Upper lobe of left lung (tissue), 6 donors: ENCODE results near the gene BSPH1. TPM values are rescaled to one million over a fixed set of nuclear protein-coding genes. Genes with fewer than 3 reads are reported as not detected.

Source experiments
- ATAC-seq, 2 donors: fragments of 200-7000 bp; cut with Tn5 transposase; one replicate each; pipeline ENCODE4 v1.9.1; 2022; ENCODE audit warnings: mild to moderate bottlenecking in 2 of 2, moderate library complexity in 2 of 2; ENCODE audit not compliant: low FRiP score in 2 of 2
- DNase-seq, 2 donors: peaks; one replicate each; pipeline ENCODE4 v3.0.0-alpha.2; 2019 to 2020
- H3K27ac ChIP-seq, 4 donors: fragments of 200-600 bp; sonication (generic); one replicate each; pipeline ENCODE4 v1.5.1; 2016 to 2019
- H3K27me3 ChIP-seq, 4 donors: fragments of 200-600 bp; sonication (generic); one replicate each; pipeline ENCODE4 v1.5.1; 2017 to 2019
- H3K36me3 ChIP-seq, 4 donors: fragments of 200-600 bp; sonication (generic); one replicate each; pipeline ENCODE4 v1.5.1; 2016 to 2019
- H3K4me1 ChIP-seq, 4 donors: fragments of 200-600 bp; sonication (generic); one replicate each; pipeline ENCODE4 v1.5.1; 2018 to 2019
- H3K4me3 ChIP-seq, 4 donors: fragments of 200-600 bp; sonication (generic); one replicate each; pipeline ENCODE4 v1.5.1; 2017 to 2019; ENCODE audit warnings: mild to moderate bottlenecking in 2 of 4, moderate library complexity in 1 of 4
- H3K9me3 ChIP-seq, 4 donors: fragments of 200-600 bp; sonication (generic); one replicate each; pipeline ENCODE4 v1.5.1; 2018 to 2019
- CTCF ChIP-seq, 6 experiments: fragments of 450-650 bp in 4 of 6; fragments of 200-600 bp in 2 of 6; sonication (generic) in 2 of 6; IDR thresholded peaks; one replicate each; pipeline ENCODE4 v1.5.1; 2016 to 2019; ENCODE audit warnings: antibody characterized with exemption in 6 of 6
- EP300 ChIP-seq, 4 donors: sonication (generic); formaldehyde crosslinking; IDR thresholded peaks; one replicate each; pipeline ENCODE4 v1.5.1; 2017; ENCODE audit warnings: antibody characterized with exemption in 4 of 4, control low read depth in 2 of 4
- POLR2A ChIP-seq, 4 donors: fragments of 450-650 bp; IDR thresholded peaks; one replicate each; pipeline ENCODE4 v1.5.1; 2016 to 2017; ENCODE audit warnings: antibody characterized with exemption in 4 of 4, mild to moderate bottlenecking in 2 of 4
- POLR2AphosphoS5 ChIP-seq, 2 donors: sonication (generic); formaldehyde crosslinking; IDR thresholded peaks; one replicate each; pipeline ENCODE4 v1.5.1; 2017; ENCODE audit warnings: antibody characterized with exemption in 2 of 2
- WGBS, 2 donors: methylation state at CpG; one replicate each; pipeline ENCODE4 v1.1.5; 2017 to 2018; 5-methylcytosine and 5-hydroxymethylcytosine counted together
- total RNA-seq, 6 donors: library from RNA; depleted of rRNA in 4 of 6; stranded (reverse); fragments of >200 nt in 4 of 6; gene quantifications; one replicate each; pipeline versions ENCODE4 v1.1.0 to v1.2.1, GENCODE V29; 2016 to 2021
- donor health status: DM: no; HTN: no; CAD: no; lungs with moderate emphysema.
- donor health status: DM: no; HTN: yes; CAD: no; lungs with severe emphysema.

BSPH1 gene
- total RNA-seq, 6 donors from 2014 or later = not detected

GRCh38 chr19:48010932-48011758 lies 19.2 kb upstream of the BSPH1 start:
- Histone ChIP-seq H3K27me3 (no peaks in the 10 kb centered on the region), H3K9me3 (peaks cover 0 to 4% (median 2%) of the 10 kb centered on the region in 4 donors), H3K4me3 (no peak overlapping the region), H3K4me1 (no peaks in the 10 kb centered on the region), H3K27ac (no peak overlapping the region), H3K36me3 (no peaks in the 10 kb centered on the region)
- ATAC-seq (no peak), DNase-seq (no peak)
- WGBS, 2 donors = 85 to 93% methylated on average over 11 of the region's 11 CpGs
- TF ChIP-seq EP300 (IDR thresholded peaks at IDR 0.05) = no peak
- no peak for TF ChIP-seq POLR2A (IDR thresholded peaks at IDR 0.05)
- no peak for TF ChIP-seq POLR2AphosphoS5 (IDR thresholded peaks at IDR 0.05)
- TF ChIP-seq CTCF (IDR thresholded peaks at IDR 0.05) = no peak

GRCh38 chr19:48006762-48007161 lies 14.8 kb upstream of the BSPH1 start:
- DNase-seq (no peak), ATAC-seq (no peak)
- Histone ChIP-seq H3K4me1 (no peaks in the 10 kb centered on the region), H3K9me3 (peaks cover 0 to 4% (median 2%) of the 10 kb centered on the region in 4 donors), H3K27ac (no peak overlapping the region), H3K27me3 (no peaks in the 10 kb centered on the region), H3K4me3 (no peak overlapping the region), H3K36me3 (no peaks in the 10 kb centered on the region)
- TF ChIP-seq EP300 (IDR thresholded peaks at IDR 0.05) (no peak), POLR2AphosphoS5 (IDR thresholded peaks at IDR 0.05) (no peak), POLR2A (IDR thresholded peaks at IDR 0.05) (no peak), CTCF (IDR thresholded peaks at IDR 0.05) (no peak)
- 72 to 77% methylated on average over 6 of the region's 6 CpGs for whole genome bisulfite sequencing, 2 donors

GRCh38 chr19:48004236-48004635 lies 12.3 kb upstream of the BSPH1 start:
- ATAC-seq (no peak), DNase-seq (no peak)
- H3K27ac ChIP-seq = no peak overlapping the region
- 76 to 80% methylated on average over 6 of the region's 6 CpGs for WGBS, 2 donors
- peaks cover 0 to 3% (median 0%) of the 10 kb centered on the region in 4 donors for H3K9me3 ChIP-seq
- no peaks in the 10 kb centered on the region for H3K27me3 ChIP-seq
- TF ChIP-seq CTCF (IDR thresholded peaks at IDR 0.05) = no peak
- TF ChIP-seq EP300 (IDR thresholded peaks at IDR 0.05) = no peak
- TF ChIP-seq POLR2AphosphoS5 (IDR thresholded peaks at IDR 0.05) = no peak
- TF ChIP-seq POLR2A (IDR thresholded peaks at IDR 0.05) = no peak
- no peak overlapping the region for H3K4me3 ChIP-seq
- no peaks in the 10 kb centered on the region for H3K36me3 ChIP-seq
- no peaks in the 10 kb centered on the region for H3K4me1 ChIP-seq

- no peak overlapping the region for H3K27ac ChIP-seq
- no peaks in the 10 kb centered on the region for H3K27me3 ChIP-seq
- DNase-seq (no peak), ATAC-seq (no peak)
- no peaks in the 10 kb centered on the region for H3K4me1 ChIP-seq
- peaks cover 0 to 3% (median 0%) of the 10 kb centered on the region in 4 donors for H3K9me3 ChIP-seq
- TF ChIP-seq POLR2AphosphoS5 (IDR thresholded peaks at IDR 0.05) (no peak), EP300 (IDR thresholded peaks at IDR 0.05) (no peak), CTCF (IDR thresholded peaks at IDR 0.05) (no peak), POLR2A (IDR thresholded peaks at IDR 0.05) (no peak)
- WGBS, 2 donors = 77 to 79% methylated on average over 6 of the region's 6 CpGs
- H3K36me3 ChIP-seq = no peaks in the 10 kb centered on the region
- no peak overlapping the region for H3K4me3 ChIP-seq
These were observed 8.9 kb upstream of the BSPH1 start for GRCh38 chr19:48000846-48001245.

GRCh38 chr19:47998800-47999199 lies 6.8 kb upstream of the BSPH1 start:
- DNase-seq = no peak
- 82 to 87% methylated on average over 6 of the region's 6 CpGs for WGBS, 2 donors
- no peak overlapping the region for H3K4me3 ChIP-seq
- TF ChIP-seq EP300 (IDR thresholded peaks at IDR 0.05) (no peak), CTCF (IDR thresholded peaks at IDR 0.05) (no peak), POLR2AphosphoS5 (IDR thresholded peaks at IDR 0.05) (no peak), POLR2A (IDR thresholded peaks at IDR 0.05) (no peak)
- no peaks in the 10 kb centered on the region for H3K36me3 ChIP-seq
- H3K4me1 ChIP-seq = no peaks in the 10 kb centered on the region
- peaks cover 0 to 3% (median 0%) of the 10 kb centered on the region in 4 donors for H3K9me3 ChIP-seq
- ATAC-seq = no peak
- H3K27ac ChIP-seq = no peak overlapping the region
- H3K27me3 ChIP-seq = no peaks in the 10 kb centered on the region
